GM10248 (cell line): ENCODE results near the gene PEX26.

Experiments
- CTCF ChIA-PET: fragments of 300-600 bp; sonication (Branson Sonifier 250); formaldehyde crosslinking; extraction: SDS; loops from one replicate; lab custom pipeline; 2021; ENCODE audit warnings: antibody characterized with exemption; lab: Yijun Ruan, JAX
- POLR2A ChIA-PET: fragments of 350-650 bp; sonication (Branson Sonifier 250); formaldehyde crosslinking; extraction: SDS; loops from one replicate; lab custom pipeline; 2020; ENCODE audit warnings: antibody characterized with exemption; lab: Yijun Ruan, JAX
- DNase-seq: peaks from one replicate; pipeline ENCODE4 v3.0.0; 2012; ENCODE audit errors: extremely low spot score
- CTCF ChIP-seq: IDR thresholded peaks from 2 replicates; pipeline ENCODE4 v1.5.1; 2012; ENCODE audit warnings: mild to moderate bottlenecking, low read depth; ENCODE audit errors: extremely low read depth, missing control alignments, control extremely low read depth

PEX26 gene

GRCh38 chr22:18081416-18081815 lies 3.6 kb downstream of the PEX26 start:
- CTCF ChIA-PET: no interaction called here
- POLR2A ChIA-PET: no interaction called here
- DNase-seq: no peak
- TF ChIP-seq CTCF: no peak

GRCh38 chr22:18082467-18082866 lies 4.7 kb downstream of the PEX26 start:
- no peak for TF ChIP-seq CTCF
- no peak for DNase-seq
- ChIA-PET CTCF (interaction anchor here (0.9 kb wide), 1 partner anchor 13 kb away, joined by 4 read pairs; no protein-coding TSS in a partner anchor), POLR2A (no interaction called here)

GRCh38 chr22:18083406-18083805 lies 5.6 kb downstream of the PEX26 start:
- ChIA-PET POLR2A (no interaction called here), CTCF (no interaction called here)

GRCh38 chr22:18085188-18085587 lies 7.4 kb downstream of the PEX26 start:
- no peak for TF ChIP-seq CTCF
- POLR2A ChIA-PET: interaction anchor here (0.6 kb wide), 1 partner anchor 25 kb away, joined by 4 read pairs; no protein-coding TSS in a partner anchor
- DNase-seq: no peak
- CTCF ChIA-PET: interaction anchor here (1.3 kb wide), 1 partner anchor 9 kb away, joined by 4 read pairs; no protein-coding TSS in a partner anchor

More at GRCh38 chr22:18083406-18083805, 5.6 kb downstream of the PEX26 start:
- no peak for TF ChIP-seq CTCF
- DNase-seq: no peak

- ChIA-PET CTCF (interaction anchor here (1.2 to 6.3 kb wide), 3 partner anchors 10 to 345 kb away, joined by 3 to 59 read pairs (median 4); partner anchors contain the start of gene PEX26), POLR2A (interaction anchor here (1.7 to 3.2 kb wide), 2 partner anchors 9 to 19 kb away, joined by 4 to 13 read pairs; partner anchors contain the start of gene PEX26)
- TF ChIP-seq CTCF: no peak
- DNase-seq: no peak
Measured at GRCh38 chr22:18087350-18087855, 9.6 kb downstream of the PEX26 start.

- CTCF ChIA-PET: interaction anchor here (0.8 to 6.3 kb wide), 6 partner anchors 12 to 346 kb away, joined by 3 to 59 read pairs (median 4); partner anchors contain the start of gene PEX26
- no peak for TF ChIP-seq CTCF
- DNase-seq: peak; percentile 29
- POLR2A ChIA-PET: interaction anchor here (1.7 to 3.2 kb wide), 2 partner anchors 10 to 17 kb away, joined by 4 to 13 read pairs; partner anchors contain the start of gene PEX26
Measured at GRCh38 chr22:18088825-18089568, 11.2 kb downstream of the PEX26 start.
